Measurements from ENCODE around the gene SMOC1. TPM values are rescaled to one million over a fixed set of nuclear protein-coding genes. Genes with fewer than 3 reads are reported as not detected.

SMOC1 gene
- total RNA-seq, 1 experiment from 2014 or later = 0.46 TPM

DNA sequence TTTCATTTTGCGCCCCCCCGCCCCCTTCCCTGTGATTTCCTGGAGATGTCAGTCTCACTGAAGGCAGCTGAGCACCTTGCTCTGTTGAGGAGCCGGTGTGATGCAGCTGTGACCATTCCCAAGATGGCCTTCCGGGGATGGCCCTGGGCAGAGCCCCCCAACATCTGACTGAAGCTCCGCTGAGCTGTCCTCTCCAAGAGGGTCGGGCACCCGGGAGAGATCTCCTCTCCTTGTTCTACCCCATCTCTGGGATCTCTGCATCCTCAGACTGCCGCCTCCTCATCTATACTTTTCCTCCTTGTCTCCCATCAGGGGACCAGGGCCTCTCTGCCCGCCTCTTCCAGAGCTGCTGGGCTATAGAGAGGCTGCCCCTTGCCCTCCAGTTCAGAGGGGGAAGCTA is 965 bp upstream of the SMOC1 start:
- no peak overlapping the region for H3K4me3 ChIP-seq (ENCODE audit: low read depth in 2 of 2, low read length in 2 of 2)
- in situ Hi-C loops (cut with HindIII; ENCODE audit: low pct_unique_long_range_greater_than_20kb, low sequenced_read_pairs) (no loop called here), intact Hi-C loops (cut with micrococcal nuclease; ENCODE audit: unreplicated experiment) (no loop called here)
- no peak for ATAC-seq
- no peak overlapping the region for H3K27ac ChIP-seq (ENCODE audit: low read length)
- no peaks in the 10 kb centered on the region for H3K4me1 ChIP-seq (ENCODE audit: control insufficient read depth, insufficient read depth, low read length)
- DNase-seq (ENCODE audit: low read depth, low spot score) = no peak
- H3K9me3 ChIP-seq (ENCODE audit: control insufficient read depth, insufficient read depth, low read depth, low read length) = no peaks in the 10 kb centered on the region
- no TSS peak for BruUV-seq (replicated peaks)
- TF ChIP-seq, protein P1, sequence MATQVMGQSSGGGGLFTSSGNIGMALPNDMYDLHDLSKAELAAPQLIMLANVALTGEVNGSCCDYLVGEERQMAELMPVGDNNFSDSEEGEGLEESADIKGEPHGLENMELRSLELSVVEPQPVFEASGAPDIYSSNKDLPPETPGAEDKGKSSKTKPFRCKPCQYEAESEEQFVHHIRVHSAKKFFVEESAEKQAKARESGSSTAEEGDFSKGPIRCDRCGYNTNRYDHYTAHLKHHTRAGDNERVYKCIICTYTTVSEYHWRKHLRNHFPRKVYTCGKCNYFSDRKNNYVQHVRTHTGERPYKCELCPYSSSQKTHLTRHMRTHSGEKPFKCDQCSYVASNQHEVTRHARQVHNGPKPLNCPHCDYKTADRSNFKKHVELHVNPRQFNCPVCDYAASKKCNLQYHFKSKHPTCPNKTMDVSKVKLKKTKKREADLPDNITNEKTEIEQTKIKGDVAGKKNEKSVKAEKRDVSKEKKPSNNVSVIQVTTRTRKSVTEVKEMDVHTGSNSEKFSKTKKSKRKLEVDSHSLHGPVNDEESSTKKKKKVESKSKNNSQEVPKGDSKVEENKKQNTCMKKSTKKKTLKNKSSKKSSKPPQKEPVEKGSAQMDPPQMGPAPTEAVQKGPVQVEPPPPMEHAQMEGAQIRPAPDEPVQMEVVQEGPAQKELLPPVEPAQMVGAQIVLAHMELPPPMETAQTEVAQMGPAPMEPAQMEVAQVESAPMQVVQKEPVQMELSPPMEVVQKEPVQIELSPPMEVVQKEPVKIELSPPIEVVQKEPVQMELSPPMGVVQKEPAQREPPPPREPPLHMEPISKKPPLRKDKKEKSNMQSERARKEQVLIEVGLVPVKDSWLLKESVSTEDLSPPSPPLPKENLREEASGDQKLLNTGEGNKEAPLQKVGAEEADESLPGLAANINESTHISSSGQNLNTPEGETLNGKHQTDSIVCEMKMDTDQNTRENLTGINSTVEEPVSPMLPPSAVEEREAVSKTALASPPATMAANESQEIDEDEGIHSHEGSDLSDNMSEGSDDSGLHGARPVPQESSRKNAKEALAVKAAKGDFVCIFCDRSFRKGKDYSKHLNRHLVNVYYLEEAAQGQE (IDR thresholded peaks at IDR 0.05; ENCODE audit: insufficient read depth in 1 of 2, low read depth in 2 of 2, low read length in 1 of 2) = no peak
- TF ChIP-seq POLR2AphosphoS5 (IDR thresholded peaks at IDR 0.05; ENCODE audit: low read depth, low read length) (no peak), TCF7L2 (IDR thresholded peaks at IDR 0.05; ENCODE audit: low read depth, low read length) (no peak)
- H3K27me3 ChIP-seq (ENCODE audit: control insufficient read depth, insufficient read depth, low read length) = peaks cover 5% of the 10 kb centered on the region
- POLR2A ChIA-PET = no interaction called here
- no peaks in the 10 kb centered on the region for H3K36me3 ChIP-seq (ENCODE audit: control insufficient read depth, insufficient read depth, low read length)
- CTCF ChIA-PET = no interaction called here

DNA sequence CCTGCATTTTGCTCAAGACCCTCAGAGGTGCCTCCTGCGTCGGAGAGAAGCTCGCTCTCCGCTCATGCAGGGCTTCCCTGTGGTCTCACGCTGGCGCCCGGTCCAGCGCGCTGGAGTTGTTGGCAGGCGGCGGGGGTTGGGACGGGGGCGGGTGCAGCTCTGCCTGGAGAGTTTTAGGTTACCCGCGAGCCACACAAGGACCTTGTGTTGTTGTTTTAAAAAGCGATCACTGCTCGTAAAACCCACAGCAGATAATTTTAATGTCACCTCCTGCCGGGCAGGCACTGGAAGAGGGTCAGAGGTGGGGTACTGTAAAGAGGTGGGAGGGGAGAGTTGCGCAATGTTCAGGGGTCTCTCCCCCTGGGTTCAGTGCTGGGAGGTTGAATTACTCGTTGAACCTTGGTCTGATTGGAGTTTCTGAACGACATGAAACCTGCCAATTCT is 850 bp downstream of the SMOC1 start:
- Histone ChIP-seq H3K4me3 (ENCODE audit: low read depth in 2 of 2, low read length in 2 of 2) (no peak overlapping the region), H3K27ac (ENCODE audit: low read length) (no peak overlapping the region), H3K9me3 (ENCODE audit: control insufficient read depth, insufficient read depth, low read depth, low read length) (no peaks in the 10 kb centered on the region), H3K27me3 (ENCODE audit: control insufficient read depth, insufficient read depth, low read length) (peaks cover 11% of the 10 kb centered on the region), H3K4me1 (ENCODE audit: control insufficient read depth, insufficient read depth, low read length) (no peaks in the 10 kb centered on the region), H3K36me3 (ENCODE audit: control insufficient read depth, insufficient read depth, low read length) (no peaks in the 10 kb centered on the region)
- no peak for TF ChIP-seq CTCF (IDR thresholded peaks at IDR 0.05)
- no peak for TF ChIP-seq POLR2AphosphoS5 (IDR thresholded peaks at IDR 0.05; ENCODE audit: low read depth, low read length)
- TF ChIP-seq TCF7L2 (IDR thresholded peaks at IDR 0.05; ENCODE audit: low read depth, low read length) = no peak
- no peak for TF ChIP-seq SIN3A (IDR thresholded peaks at IDR 0.05; ENCODE audit: borderline replicate concordance, insufficient read depth, low read depth, low read length)
- TF ChIP-seq, protein P1 (IDR thresholded peaks at IDR 0.05; ENCODE audit: insufficient read depth in 1 of 2, low read depth in 2 of 2, low read length in 1 of 2) = no peak
- DNase-seq (ENCODE audit: low read depth, low spot score) (no peak), ATAC-seq (no peak)
- in situ Hi-C loops (cut with HindIII; ENCODE audit: low pct_unique_long_range_greater_than_20kb, low sequenced_read_pairs) (no loop called here), intact Hi-C loops (cut with micrococcal nuclease; ENCODE audit: unreplicated experiment) (no loop called here)
- POLR2A ChIA-PET = no interaction called here
- CTCF ChIA-PET = no interaction called here
- BruUV-seq (replicated peaks) = no TSS peak

Measured in Panc1 (cell line).